HCT116 (cell line): ENCODE data around the gene KRT6A.

Source experiments
- EGR1 ChIP-seq: IDR thresholded peaks from 2 replicates; pipeline ENCODE4 v1.6.1; 2012; ENCODE audit warnings: low read depth
- POLR2A ChIP-seq: IDR thresholded peaks from 2 replicates; pipeline ENCODE4 v1.7.0; 2011; ENCODE audit warnings: borderline replicate concordance; ENCODE audit not compliant: insufficient read depth, insufficient read length; ENCODE audit errors: extremely low read depth
- SIN3A ChIP-seq: IDR thresholded peaks from 2 replicates; pipeline ENCODE4 v1.6.1; 2012; ENCODE audit warnings: low read depth
- SRF ChIP-seq: IDR thresholded peaks from 2 replicates; pipeline ENCODE4 v1.6.1; 2012; ENCODE audit warnings: low read depth
- TF ChIP-seq, protein P1 (sequence below), 3 experiments: fragments of 200-600 bp in 1 of 3; sonication (generic) in 1 of 3; IDR thresholded peaks in 2 of 3; conservative IDR thresholded peaks in 1 of 3; 2 replicates each; pipeline ENCODE4 v1.5.1; 2012 to 2017; ENCODE audit warnings: low read depth in 2 of 3, low read length in 2 of 3, antibody characterized with exemption in 1 of 3, borderline replicate concordance in 1 of 3, control low read depth in 1 of 3, mild to moderate bottlenecking in 1 of 3, mixed read lengths in 1 of 3, mixed run types in 1 of 3, moderate library complexity in 1 of 3; ENCODE audit not compliant: insufficient read depth in 1 of 3
- TF ChIP-seq, protein P2 (sequence below): IDR thresholded peaks from 2 replicates; pipeline ENCODE4 v1.6.1; 2012

DNA sequence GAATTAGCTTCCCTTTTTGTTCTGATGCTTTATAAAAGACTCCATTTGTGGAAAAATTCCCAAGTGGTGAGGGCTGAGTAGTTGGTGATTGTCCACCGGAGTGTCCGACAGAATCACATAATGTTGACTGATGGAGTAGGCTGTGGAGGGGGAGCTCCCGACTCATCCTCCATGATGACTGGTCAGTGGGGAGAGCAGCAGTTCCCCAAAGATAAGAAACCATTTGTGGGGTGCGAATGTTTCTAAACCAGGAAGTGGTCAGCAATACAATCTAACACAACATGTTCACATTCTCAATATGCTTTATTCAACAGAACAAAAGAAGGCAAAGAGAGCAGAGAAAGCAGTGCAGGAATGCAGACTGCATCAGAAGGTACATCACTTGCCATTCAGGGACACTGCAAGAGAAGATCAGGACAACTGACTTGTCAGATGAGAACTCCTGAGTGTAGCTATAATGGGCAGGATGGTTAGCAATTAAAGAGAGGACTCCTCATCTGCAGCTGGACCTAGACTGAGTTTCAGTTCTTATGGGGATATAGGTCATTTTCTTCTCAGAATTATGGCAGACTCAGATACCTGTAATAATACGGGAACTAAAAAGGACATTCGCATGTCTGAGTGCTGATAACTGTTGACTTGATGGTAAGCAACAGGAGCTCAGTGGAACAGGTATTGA, 46.6 kb downstream of the KRT6A start:
- no peak for TF ChIP-seq SRF
- TF ChIP-seq, protein P1, sequence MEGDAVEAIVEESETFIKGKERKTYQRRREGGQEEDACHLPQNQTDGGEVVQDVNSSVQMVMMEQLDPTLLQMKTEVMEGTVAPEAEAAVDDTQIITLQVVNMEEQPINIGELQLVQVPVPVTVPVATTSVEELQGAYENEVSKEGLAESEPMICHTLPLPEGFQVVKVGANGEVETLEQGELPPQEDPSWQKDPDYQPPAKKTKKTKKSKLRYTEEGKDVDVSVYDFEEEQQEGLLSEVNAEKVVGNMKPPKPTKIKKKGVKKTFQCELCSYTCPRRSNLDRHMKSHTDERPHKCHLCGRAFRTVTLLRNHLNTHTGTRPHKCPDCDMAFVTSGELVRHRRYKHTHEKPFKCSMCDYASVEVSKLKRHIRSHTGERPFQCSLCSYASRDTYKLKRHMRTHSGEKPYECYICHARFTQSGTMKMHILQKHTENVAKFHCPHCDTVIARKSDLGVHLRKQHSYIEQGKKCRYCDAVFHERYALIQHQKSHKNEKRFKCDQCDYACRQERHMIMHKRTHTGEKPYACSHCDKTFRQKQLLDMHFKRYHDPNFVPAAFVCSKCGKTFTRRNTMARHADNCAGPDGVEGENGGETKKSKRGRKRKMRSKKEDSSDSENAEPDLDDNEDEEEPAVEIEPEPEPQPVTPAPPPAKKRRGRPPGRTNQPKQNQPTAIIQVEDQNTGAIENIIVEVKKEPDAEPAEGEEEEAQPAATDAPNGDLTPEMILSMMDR (IDR thresholded peaks at IDR 0.05 in 2 of 3, conservative IDR thresholded peaks at IDR 0.05 in 1 of 3; ENCODE audit: borderline replicate concordance in 1 of 3, insufficient read depth in 1 of 3, low read depth in 2 of 3, low read length in 2 of 3), result no peak
- no peak for TF ChIP-seq POLR2A
- TF ChIP-seq SIN3A, result no peak
- TF ChIP-seq, protein P2, sequence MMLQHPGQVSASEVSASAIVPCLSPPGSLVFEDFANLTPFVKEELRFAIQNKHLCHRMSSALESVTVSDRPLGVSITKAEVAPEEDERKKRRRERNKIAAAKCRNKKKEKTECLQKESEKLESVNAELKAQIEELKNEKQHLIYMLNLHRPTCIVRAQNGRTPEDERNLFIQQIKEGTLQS, result no peak
- no peak for TF ChIP-seq EGR1
